ENCODE measurements around the gene SLC41A3.

Gene SLC41A3

DNA sequence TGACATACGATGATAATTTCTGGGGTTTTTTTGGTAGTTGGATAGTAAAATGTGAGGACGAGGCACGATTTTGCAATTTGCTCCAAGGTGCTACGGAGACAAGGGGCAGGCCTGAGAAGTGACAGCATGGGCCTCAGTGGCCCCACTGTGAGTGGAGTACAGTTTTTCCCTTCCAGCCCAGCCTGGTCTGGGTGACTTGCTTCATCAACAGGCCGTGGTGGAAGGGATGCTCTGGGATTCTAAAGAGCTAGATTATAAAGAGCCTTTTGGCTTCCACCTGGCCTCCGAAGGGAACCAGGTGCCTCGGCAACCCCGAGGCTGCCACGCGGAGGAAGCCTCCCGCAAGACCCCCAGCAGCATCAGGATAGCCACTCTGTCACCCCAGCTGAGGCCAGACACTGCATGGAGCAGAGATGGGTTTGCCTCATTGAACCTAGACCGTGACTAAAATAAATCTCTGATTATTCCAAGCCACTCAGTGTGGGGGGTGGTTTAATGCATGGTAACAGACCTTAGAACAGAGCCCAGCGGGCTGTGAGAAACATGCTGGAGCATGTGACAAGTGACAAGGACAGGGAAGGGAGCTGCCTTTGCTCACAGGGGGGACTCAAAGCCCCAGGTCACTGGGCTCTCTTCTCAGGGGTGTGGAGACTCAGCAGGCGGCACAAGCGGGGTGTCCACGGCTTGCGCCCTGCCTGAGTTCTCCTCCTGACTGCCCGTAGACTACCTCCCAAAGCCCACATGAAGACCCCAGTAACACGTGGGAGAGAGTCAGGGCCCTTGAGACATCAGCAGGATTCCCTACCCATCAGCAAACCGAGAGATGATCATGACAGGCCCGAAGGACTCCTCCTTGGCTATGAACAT is 22.6 kb upstream of the SLC41A3 start:
- no peaks in the 10 kb centered on the region for H3K27me3 ChIP-seq (ENCODE audit: control insufficient read depth, low read length)
- H3F3A ChIP-seq (ENCODE audit: control insufficient read depth, insufficient read depth): no peaks in the 10 kb centered on the region
- no peak overlapping the region for H3K27ac ChIP-seq (ENCODE audit: low read depth, low read length)
- no peak overlapping the region for H3K4me3 ChIP-seq (ENCODE audit: low read length)
- no peaks in the 10 kb centered on the region for H3K4me1 ChIP-seq (ENCODE audit: control insufficient read depth, low read length)
- H3K4me2 ChIP-seq (ENCODE audit: low read length): no peak overlapping the region
- no peaks in the 10 kb centered on the region for H3K9me2 ChIP-seq (replicated peaks; ENCODE audit: control insufficient read depth, low read length)
- H3K36me3 ChIP-seq (ENCODE audit: control insufficient read depth, low read length): no peaks in the 10 kb centered on the region
- H3K79me2 ChIP-seq (ENCODE audit: control insufficient read depth, low read length): no peaks in the 10 kb centered on the region
- H3K9me3 ChIP-seq (ENCODE audit: control insufficient read depth, insufficient read depth, low read length): no peaks in the 10 kb centered on the region
- H4K20me1 ChIP-seq (ENCODE audit: control insufficient read depth, insufficient read depth, low read depth, low read length): no peaks in the 10 kb centered on the region
- TF ChIP-seq EZH2phosphoT487 (IDR thresholded peaks at IDR 0.05; ENCODE audit: borderline replicate concordance, low read length) (no peak), CTCF (IDR thresholded peaks at IDR 0.05; ENCODE audit: low read depth, low read length, poor library complexity, severe bottlenecking) (no peak)

- Histone ChIP-seq H3K4me3 (ENCODE audit: low read length) (no peak overlapping the region), H3K9me2 (replicated peaks; ENCODE audit: control insufficient read depth, low read length) (no peaks in the 10 kb centered on the region), H3K9me3 (ENCODE audit: control insufficient read depth, insufficient read depth, low read length) (no peaks in the 10 kb centered on the region), H3K27ac (ENCODE audit: low read depth, low read length) (no peak overlapping the region), H3K79me2 (ENCODE audit: control insufficient read depth, low read length) (no peaks in the 10 kb centered on the region), H3F3A (ENCODE audit: control insufficient read depth, insufficient read depth) (no peaks in the 10 kb centered on the region), H3K4me1 (ENCODE audit: control insufficient read depth, low read length) (no peaks in the 10 kb centered on the region), H3K27me3 (ENCODE audit: control insufficient read depth, low read length) (no peaks in the 10 kb centered on the region), H4K20me1 (ENCODE audit: control insufficient read depth, insufficient read depth, low read depth, low read length) (no peaks in the 10 kb centered on the region), H3K36me3 (ENCODE audit: control insufficient read depth, low read length) (no peaks in the 10 kb centered on the region), H3K4me2 (ENCODE audit: low read length) (no peak overlapping the region)
- no peak for TF ChIP-seq EZH2phosphoT487 (IDR thresholded peaks at IDR 0.05; ENCODE audit: borderline replicate concordance, low read length)
- TF ChIP-seq CTCF (IDR thresholded peaks at IDR 0.05; ENCODE audit: low read depth, low read length, poor library complexity, severe bottlenecking): no peak
Measured at GRCh38 chr3:126105691-126106187, 21.8 kb upstream of the SLC41A3 start.

DNA sequence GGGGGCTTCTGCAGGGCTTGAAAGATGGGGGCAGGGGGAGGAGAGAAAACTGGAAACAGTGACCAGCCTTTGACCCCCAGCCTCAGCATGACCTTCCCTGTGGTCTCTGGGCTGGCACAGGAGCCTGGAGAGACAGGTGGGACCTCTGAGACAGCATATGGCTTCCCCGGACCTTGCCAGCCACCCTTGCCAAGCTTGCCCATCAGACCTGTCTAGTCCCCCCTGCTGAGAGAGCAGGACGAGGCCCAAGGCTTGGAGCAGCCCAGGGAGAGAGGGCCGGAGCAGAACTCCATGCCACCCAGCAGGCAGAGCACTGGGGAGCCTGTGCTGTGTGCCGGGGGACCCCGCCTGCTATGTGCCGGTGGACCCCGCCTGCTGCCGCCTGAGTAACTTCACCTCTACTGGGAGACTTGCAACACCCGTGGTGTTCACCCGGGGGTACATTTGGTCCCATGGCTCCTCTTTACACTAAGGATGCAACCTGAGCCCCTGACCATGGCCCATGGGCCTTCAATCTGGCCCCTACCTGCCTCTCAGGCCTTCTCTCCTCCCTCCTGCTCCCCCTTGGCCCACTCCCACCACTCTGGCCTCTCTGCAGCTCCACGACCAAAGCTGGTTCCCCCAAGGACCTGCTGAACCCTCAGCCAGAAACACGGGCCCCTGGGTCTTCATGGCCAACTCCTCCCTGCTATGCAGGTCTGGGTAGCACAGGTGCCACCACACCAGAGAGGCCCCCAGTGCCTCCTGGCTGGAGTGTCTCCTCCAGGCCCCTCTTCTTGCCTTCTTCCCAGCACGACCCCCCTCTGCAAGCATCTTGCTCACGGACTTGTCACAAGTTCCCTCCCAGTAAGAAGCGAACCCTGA is 21.1 kb upstream of the SLC41A3 start:
- Histone ChIP-seq H4K20me1 (ENCODE audit: control insufficient read depth, insufficient read depth, low read depth, low read length) (no peaks in the 10 kb centered on the region), H3F3A (ENCODE audit: control insufficient read depth, insufficient read depth) (no peaks in the 10 kb centered on the region), H3K9me3 (ENCODE audit: control insufficient read depth, insufficient read depth, low read length) (no peaks in the 10 kb centered on the region), H3K4me3 (ENCODE audit: low read length) (no peak overlapping the region), H3K4me1 (ENCODE audit: control insufficient read depth, low read length) (no peaks in the 10 kb centered on the region), H3K79me2 (ENCODE audit: control insufficient read depth, low read length) (no peaks in the 10 kb centered on the region), H3K27ac (ENCODE audit: low read depth, low read length) (no peak overlapping the region), H3K36me3 (ENCODE audit: control insufficient read depth, low read length) (no peaks in the 10 kb centered on the region), H3K9me2 (replicated peaks; ENCODE audit: control insufficient read depth, low read length) (no peaks in the 10 kb centered on the region), H3K27me3 (ENCODE audit: control insufficient read depth, low read length) (no peaks in the 10 kb centered on the region), H3K4me2 (ENCODE audit: low read length) (no peak overlapping the region)
- no peak for TF ChIP-seq EZH2phosphoT487 (IDR thresholded peaks at IDR 0.05; ENCODE audit: borderline replicate concordance, low read length)
- no peak for TF ChIP-seq CTCF (IDR thresholded peaks at IDR 0.05; ENCODE audit: low read depth, low read length, poor library complexity, severe bottlenecking)

All from DOHH2 (cell line).